ENCODE results near the gene CUL2. TPM values are rescaled to one million over a fixed set of nuclear protein-coding genes. Genes with fewer than 3 reads are reported as not detected.

The CUL2 gene
- total and polyA plus RNA-seq, 10 of the 15 experiments (the other 5 are each of a cell fraction or from before 2014, with no cell fraction given), result 11.9 to 56.5 (median 33.2) TPM

DNA sequence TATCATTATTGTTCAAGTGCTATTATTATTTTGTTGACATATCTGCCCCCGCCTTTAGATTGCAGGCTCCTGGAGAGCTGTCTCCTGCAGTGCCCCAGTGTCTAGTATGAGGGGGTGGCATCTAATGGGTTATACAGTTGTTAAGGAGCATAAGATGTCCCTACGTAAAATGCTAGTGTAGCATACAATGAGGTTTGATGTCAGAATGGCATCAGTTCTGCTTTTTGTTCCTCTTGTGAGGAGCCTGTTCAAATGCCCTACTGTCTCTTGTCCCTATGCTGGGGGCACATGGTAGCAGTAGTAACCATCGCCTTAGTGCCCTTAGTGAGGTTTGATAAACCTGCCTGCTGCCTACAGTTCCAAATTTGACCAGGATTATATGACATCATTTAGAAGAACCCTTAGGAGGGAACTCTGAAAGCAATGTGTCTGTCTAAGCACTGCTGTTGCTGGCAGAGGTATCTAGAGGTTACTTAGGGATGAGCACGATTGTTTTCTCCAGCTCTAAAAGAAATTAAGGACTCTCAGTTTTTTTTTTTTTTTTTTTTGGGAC lies 46.2 kb upstream of the CUL2 start (continued):
- TF ChIP-seq EZH2 (IDR thresholded peaks at IDR 0.05; ENCODE audit: borderline replicate concordance, control insufficient read depth, low read depth, low read length), result no peak
- TF ChIP-seq SIX5 (IDR thresholded peaks at IDR 0.05; ENCODE audit: low read depth, low read length, severe bottlenecking), result no peak
- TF ChIP-seq, protein P1, sequence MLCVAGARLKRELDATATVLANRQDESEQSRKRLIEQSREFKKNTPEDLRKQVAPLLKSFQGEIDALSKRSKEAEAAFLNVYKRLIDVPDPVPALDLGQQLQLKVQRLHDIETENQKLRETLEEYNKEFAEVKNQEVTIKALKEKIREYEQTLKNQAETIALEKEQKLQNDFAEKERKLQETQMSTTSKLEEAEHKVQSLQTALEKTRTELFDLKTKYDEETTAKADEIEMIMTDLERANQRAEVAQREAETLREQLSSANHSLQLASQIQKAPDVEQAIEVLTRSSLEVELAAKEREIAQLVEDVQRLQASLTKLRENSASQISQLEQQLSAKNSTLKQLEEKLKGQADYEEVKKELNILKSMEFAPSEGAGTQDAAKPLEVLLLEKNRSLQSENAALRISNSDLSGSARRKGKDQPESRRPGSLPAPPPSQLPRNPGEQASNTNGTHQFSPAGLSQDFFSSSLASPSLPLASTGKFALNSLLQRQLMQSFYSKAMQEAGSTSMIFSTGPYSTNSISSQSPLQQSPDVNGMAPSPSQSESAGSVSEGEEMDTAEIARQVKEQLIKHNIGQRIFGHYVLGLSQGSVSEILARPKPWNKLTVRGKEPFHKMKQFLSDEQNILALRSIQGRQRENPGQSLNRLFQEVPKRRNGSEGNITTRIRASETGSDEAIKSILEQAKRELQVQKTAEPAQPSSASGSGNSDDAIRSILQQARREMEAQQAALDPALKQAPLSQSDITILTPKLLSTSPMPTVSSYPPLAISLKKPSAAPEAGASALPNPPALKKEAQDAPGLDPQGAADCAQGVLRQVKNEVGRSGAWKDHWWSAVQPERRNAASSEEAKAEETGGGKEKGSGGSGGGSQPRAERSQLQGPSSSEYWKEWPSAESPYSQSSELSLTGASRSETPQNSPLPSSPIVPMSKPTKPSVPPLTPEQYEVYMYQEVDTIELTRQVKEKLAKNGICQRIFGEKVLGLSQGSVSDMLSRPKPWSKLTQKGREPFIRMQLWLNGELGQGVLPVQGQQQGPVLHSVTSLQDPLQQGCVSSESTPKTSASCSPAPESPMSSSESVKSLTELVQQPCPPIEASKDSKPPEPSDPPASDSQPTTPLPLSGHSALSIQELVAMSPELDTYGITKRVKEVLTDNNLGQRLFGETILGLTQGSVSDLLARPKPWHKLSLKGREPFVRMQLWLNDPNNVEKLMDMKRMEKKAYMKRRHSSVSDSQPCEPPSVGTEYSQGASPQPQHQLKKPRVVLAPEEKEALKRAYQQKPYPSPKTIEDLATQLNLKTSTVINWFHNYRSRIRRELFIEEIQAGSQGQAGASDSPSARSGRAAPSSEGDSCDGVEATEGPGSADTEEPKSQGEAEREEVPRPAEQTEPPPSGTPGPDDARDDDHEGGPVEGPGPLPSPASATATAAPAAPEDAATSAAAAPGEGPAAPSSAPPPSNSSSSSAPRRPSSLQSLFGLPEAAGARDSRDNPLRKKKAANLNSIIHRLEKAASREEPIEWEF (IDR thresholded peaks at IDR 0.05; ENCODE audit: insufficient replicate concordance, low read depth, low read length), result no peak
- TF ChIP-seq, protein P2, sequence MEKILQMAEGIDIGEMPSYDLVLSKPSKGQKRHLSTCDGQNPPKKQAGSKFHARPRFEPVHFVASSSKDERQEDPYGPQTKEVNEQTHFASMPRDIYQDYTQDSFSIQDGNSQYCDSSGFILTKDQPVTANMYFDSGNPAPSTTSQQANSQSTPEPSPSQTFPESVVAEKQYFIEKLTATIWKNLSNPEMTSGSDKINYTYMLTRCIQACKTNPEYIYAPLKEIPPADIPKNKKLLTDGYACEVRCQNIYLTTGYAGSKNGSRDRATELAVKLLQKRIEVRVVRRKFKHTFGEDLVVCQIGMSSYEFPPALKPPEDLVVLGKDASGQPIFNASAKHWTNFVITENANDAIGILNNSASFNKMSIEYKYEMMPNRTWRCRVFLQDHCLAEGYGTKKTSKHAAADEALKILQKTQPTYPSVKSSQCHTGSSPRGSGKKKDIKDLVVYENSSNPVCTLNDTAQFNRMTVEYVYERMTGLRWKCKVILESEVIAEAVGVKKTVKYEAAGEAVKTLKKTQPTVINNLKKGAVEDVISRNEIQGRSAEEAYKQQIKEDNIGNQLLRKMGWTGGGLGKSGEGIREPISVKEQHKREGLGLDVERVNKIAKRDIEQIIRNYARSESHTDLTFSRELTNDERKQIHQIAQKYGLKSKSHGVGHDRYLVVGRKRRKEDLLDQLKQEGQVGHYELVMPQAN (conservative IDR thresholded peaks at IDR 0.05), result no peak
- no peak for TF ChIP-seq STAT3 (IDR thresholded peaks at IDR 0.05; ENCODE audit: low read depth, low read length)
- no peak for TF ChIP-seq TCF3 (IDR thresholded peaks at IDR 0.05; ENCODE audit: borderline replicate concordance, insufficient read depth, low read depth, low read length)
- peak; percentile 83; the same call in 1 of the 2 replicates for TF ChIP-seq MTA2 (IDR thresholded peaks at IDR 0.05; ENCODE audit: low read depth)
- TF ChIP-seq CHD4 (IDR thresholded peaks at IDR 0.05), result no peak
- no peak for TF ChIP-seq CEBPB (IDR thresholded peaks at IDR 0.05; ENCODE audit: borderline replicate concordance in 1 of 2, low read depth in 2 of 2, low read length in 2 of 2)
- no peak for TF ChIP-seq RAD21 (IDR thresholded peaks at IDR 0.05; ENCODE audit: insufficient read depth, low read depth, low read length)
- no peak for TF ChIP-seq ZNF622 (IDR thresholded peaks at IDR 0.05)
- TF ChIP-seq HDGF (IDR thresholded peaks at IDR 0.05), result no peak
- peak; percentile 54; the same call in 1 of the 2 replicates for TF ChIP-seq IKZF1 (conservative IDR thresholded peaks at IDR 0.05)
- TF ChIP-seq, protein P3, sequence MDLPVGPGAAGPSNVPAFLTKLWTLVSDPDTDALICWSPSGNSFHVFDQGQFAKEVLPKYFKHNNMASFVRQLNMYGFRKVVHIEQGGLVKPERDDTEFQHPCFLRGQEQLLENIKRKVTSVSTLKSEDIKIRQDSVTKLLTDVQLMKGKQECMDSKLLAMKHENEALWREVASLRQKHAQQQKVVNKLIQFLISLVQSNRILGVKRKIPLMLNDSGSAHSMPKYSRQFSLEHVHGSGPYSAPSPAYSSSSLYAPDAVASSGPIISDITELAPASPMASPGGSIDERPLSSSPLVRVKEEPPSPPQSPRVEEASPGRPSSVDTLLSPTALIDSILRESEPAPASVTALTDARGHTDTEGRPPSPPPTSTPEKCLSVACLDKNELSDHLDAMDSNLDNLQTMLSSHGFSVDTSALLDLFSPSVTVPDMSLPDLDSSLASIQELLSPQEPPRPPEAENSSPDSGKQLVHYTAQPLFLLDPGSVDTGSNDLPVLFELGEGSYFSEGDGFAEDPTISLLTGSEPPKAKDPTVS (IDR thresholded peaks at IDR 0.05; ENCODE audit: low read depth, low read length), result no peak
- no peak; the same call in 1 of the 2 replicates for TF ChIP-seq MTA3 (IDR thresholded peaks at IDR 0.05; ENCODE audit: borderline replicate concordance, low read length)
- TF ChIP-seq SMAD1 (IDR thresholded peaks at IDR 0.05; ENCODE audit: low read depth, partially characterized antibody), result no peak
- TF ChIP-seq, protein P4, sequence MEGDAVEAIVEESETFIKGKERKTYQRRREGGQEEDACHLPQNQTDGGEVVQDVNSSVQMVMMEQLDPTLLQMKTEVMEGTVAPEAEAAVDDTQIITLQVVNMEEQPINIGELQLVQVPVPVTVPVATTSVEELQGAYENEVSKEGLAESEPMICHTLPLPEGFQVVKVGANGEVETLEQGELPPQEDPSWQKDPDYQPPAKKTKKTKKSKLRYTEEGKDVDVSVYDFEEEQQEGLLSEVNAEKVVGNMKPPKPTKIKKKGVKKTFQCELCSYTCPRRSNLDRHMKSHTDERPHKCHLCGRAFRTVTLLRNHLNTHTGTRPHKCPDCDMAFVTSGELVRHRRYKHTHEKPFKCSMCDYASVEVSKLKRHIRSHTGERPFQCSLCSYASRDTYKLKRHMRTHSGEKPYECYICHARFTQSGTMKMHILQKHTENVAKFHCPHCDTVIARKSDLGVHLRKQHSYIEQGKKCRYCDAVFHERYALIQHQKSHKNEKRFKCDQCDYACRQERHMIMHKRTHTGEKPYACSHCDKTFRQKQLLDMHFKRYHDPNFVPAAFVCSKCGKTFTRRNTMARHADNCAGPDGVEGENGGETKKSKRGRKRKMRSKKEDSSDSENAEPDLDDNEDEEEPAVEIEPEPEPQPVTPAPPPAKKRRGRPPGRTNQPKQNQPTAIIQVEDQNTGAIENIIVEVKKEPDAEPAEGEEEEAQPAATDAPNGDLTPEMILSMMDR (IDR thresholded peaks at IDR 0.05 in 2 of 3, conservative IDR thresholded peaks at IDR 0.05 in 1 of 3; ENCODE audit: control insufficient read depth in 2 of 3, extremely low read depth in 1 of 3, insufficient read depth in 1 of 3, low read depth in 3 of 3, low read length in 3 of 3), result no peak
- no peak for TF ChIP-seq SUPT20H (IDR thresholded peaks at IDR 0.05; ENCODE audit: borderline replicate concordance, control insufficient read depth, low read depth, low read length)
- no peak for TF ChIP-seq SMAD5 (IDR thresholded peaks at IDR 0.05; ENCODE audit: low read depth)

All from GM12878 (cell line).